A673 (cell line): ENCODE measurements around the gene INHA. TPM values are rescaled to one million over a fixed set of nuclear protein-coding genes. Genes with fewer than 3 reads are reported as not detected.

ENCODE experiments used
- BruUV-seq: library from RNA; stranded (reverse); fragments of 400-500 nt; replicated peaks from 2 replicates; lab custom pipeline; 2021; lab: Mats Ljungman, UMichigan
- CTCF ChIA-PET: fragments of 300-600 bp; sonication (Branson Sonifier 250); formaldehyde crosslinking; loops from one replicate; lab custom pipeline; 2022; ENCODE audit warnings: antibody characterized with exemption; lab: Charles Lee
- POLR2A ChIA-PET: fragments of 300-600 bp; sonication (Branson Sonifier 250); formaldehyde crosslinking; loops from one replicate; lab custom pipeline; 2022; ENCODE audit warnings: antibody characterized with exemption; ENCODE audit not compliant: low non-redundant PET; lab: Charles Lee
- DNase-seq: peaks from one replicate; pipeline ENCODE4 v3.0.0-alpha.2; 2015; ENCODE audit warnings: low spot score
- H3K27ac ChIP-seq: fragments of 200-600 bp; sonication (generic); 2 replicates; pipeline ENCODE4 v1.5.1; 2016; ENCODE audit warnings: mixed run types, low read depth, mild to moderate bottlenecking, mixed read lengths, antibody characterized with exemption, low read length; ENCODE audit not compliant: poor library complexity, severe bottlenecking
- H3K27me3 ChIP-seq: fragments of 200-600 bp; sonication (generic); replicated peaks from 2 replicates; pipeline ENCODE4 v1.6.1; 2017; ENCODE audit warnings: mixed run types, low read depth, mild to moderate bottlenecking, mixed read lengths, antibody characterized with exemption, low read length; ENCODE audit not compliant: insufficient read depth, poor library complexity
- H3K36me3 ChIP-seq: fragments of 200-600 bp; sonication (generic); 2 replicates; pipeline ENCODE4 v1.6.1; 2016; ENCODE audit warnings: mixed run types, mild to moderate bottlenecking, mixed read lengths, antibody characterized with exemption, low read length; ENCODE audit not compliant: insufficient read depth, poor library complexity, severe bottlenecking
- H3K4me1 ChIP-seq: fragments of 200-600 bp; sonication (generic); 2 replicates; pipeline ENCODE4 v1.6.1; 2017; ENCODE audit warnings: mixed run types, mild to moderate bottlenecking, mixed read lengths, antibody characterized with exemption, low read length; ENCODE audit not compliant: insufficient read depth, poor library complexity, severe bottlenecking
- H3K4me3 ChIP-seq: fragments of 200-600 bp; sonication (generic); 2 replicates; pipeline ENCODE4 v1.5.1; 2016; ENCODE audit warnings: low read depth, mixed run types, mild to moderate bottlenecking, mixed read lengths, low read length; ENCODE audit not compliant: poor library complexity, severe bottlenecking
- H3K9me3 ChIP-seq: fragments of 200-600 bp; sonication (generic); 2 replicates; pipeline ENCODE4 v1.6.1; 2016; ENCODE audit warnings: mixed run types, low read depth, mild to moderate bottlenecking, mixed read lengths, antibody characterized with exemption, low read length; ENCODE audit not compliant: poor library complexity, severe bottlenecking
- EZH2 ChIP-seq: fragments of 200-600 bp; sonication (generic); IDR thresholded peaks from 2 replicates; pipeline ENCODE4 v1.6.1; 2017; ENCODE audit warnings: borderline replicate concordance, low read depth, mild to moderate bottlenecking, mixed read lengths, antibody characterized with exemption, low read length; ENCODE audit not compliant: poor library complexity, severe bottlenecking
- intact Hi-C: fragments of 100-400 bp; cut with micrococcal nuclease; formaldehyde crosslinking; loops from one replicate; pipeline ENCODE4 v1.10.0; 2022; ENCODE audit not compliant: unreplicated experiment
- total RNA-seq: library from RNA; stranded (reverse); gene quantifications from 2 replicates; pipeline ENCODE4 v1.2.3, GENCODE V29; 2021
- TF ChIP-seq, protein P1 (sequence below): fragments of 300-800, 200-600 bp; sonication (generic); conservative IDR thresholded peaks from 2 replicates; pipeline ENCODE4 v1.5.1; 2017; ENCODE audit warnings: low read depth, mild to moderate bottlenecking, antibody characterized with exemption, low read length, moderate library complexity, mixed read lengths

The INHA gene
- total RNA-seq, 1 experiment from 2014 or later, result not detected

DNA sequence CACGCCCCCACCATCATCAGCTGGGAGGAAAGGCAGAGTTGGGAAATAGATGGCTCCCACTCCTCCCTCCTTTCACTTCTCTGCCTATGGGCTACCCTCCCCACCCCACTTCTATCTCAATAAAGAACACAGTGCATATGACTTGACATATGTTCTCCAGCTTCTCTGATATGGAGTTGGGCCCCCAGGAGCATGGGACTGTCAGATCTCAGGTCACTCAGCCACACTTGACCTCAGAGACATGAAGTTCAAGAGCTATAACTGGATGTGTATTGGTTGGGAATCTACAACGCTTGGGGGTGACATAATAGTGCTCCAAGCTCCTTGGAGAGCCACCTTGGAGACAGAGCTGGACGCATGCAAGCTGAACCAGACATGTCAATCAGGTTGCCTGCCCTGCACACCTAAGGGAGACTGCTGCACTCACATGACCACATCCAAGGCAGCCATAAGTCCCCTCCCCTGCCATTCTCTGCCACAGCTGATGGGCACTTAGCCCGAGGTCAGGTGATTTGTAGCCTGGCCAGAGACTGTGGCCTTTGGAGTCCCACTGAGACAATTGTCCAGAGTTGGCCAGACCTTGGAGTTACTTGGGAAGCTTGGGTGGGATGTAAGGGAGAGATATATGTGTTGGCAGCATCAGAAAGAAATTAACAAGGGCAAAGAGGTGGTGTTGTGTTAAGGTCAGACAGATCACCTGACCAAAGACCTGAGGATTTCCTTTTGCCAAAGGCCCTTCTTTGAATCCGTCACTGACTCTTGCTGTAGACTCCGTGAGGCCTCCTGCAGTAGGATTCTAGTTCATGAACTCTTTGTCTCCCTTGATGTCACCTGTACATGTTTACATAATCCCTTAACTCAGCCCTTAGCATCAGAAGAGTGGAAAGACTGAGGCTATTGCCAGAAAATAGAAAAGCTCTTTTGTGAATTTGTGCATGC lies 3.7 kb downstream of the INHA start:
- H3K9me3 ChIP-seq, result no peaks in the 10 kb centered on the region
- no peak overlapping the region for H3K4me3 ChIP-seq
- no peak for DNase-seq
- no peaks in the 10 kb centered on the region for H3K27me3 ChIP-seq
- CTCF ChIA-PET, result interaction anchor here (1.0 kb wide), 1 partner anchor 35 kb away, joined by 3 read pairs; no protein-coding TSS in a partner anchor
- POLR2A ChIA-PET, result no interaction called here
- no peaks in the 10 kb centered on the region for H3K36me3 ChIP-seq
- H3K27ac ChIP-seq, result no peak overlapping the region
- peaks cover 7% of the 10 kb centered on the region for H3K4me1 ChIP-seq
- TF ChIP-seq, protein P1, sequence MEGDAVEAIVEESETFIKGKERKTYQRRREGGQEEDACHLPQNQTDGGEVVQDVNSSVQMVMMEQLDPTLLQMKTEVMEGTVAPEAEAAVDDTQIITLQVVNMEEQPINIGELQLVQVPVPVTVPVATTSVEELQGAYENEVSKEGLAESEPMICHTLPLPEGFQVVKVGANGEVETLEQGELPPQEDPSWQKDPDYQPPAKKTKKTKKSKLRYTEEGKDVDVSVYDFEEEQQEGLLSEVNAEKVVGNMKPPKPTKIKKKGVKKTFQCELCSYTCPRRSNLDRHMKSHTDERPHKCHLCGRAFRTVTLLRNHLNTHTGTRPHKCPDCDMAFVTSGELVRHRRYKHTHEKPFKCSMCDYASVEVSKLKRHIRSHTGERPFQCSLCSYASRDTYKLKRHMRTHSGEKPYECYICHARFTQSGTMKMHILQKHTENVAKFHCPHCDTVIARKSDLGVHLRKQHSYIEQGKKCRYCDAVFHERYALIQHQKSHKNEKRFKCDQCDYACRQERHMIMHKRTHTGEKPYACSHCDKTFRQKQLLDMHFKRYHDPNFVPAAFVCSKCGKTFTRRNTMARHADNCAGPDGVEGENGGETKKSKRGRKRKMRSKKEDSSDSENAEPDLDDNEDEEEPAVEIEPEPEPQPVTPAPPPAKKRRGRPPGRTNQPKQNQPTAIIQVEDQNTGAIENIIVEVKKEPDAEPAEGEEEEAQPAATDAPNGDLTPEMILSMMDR, result no peak
- TF ChIP-seq EZH2, result no peak
- intact Hi-C loops, result no loop called here
- BruUV-seq, result no TSS peak

DNA sequence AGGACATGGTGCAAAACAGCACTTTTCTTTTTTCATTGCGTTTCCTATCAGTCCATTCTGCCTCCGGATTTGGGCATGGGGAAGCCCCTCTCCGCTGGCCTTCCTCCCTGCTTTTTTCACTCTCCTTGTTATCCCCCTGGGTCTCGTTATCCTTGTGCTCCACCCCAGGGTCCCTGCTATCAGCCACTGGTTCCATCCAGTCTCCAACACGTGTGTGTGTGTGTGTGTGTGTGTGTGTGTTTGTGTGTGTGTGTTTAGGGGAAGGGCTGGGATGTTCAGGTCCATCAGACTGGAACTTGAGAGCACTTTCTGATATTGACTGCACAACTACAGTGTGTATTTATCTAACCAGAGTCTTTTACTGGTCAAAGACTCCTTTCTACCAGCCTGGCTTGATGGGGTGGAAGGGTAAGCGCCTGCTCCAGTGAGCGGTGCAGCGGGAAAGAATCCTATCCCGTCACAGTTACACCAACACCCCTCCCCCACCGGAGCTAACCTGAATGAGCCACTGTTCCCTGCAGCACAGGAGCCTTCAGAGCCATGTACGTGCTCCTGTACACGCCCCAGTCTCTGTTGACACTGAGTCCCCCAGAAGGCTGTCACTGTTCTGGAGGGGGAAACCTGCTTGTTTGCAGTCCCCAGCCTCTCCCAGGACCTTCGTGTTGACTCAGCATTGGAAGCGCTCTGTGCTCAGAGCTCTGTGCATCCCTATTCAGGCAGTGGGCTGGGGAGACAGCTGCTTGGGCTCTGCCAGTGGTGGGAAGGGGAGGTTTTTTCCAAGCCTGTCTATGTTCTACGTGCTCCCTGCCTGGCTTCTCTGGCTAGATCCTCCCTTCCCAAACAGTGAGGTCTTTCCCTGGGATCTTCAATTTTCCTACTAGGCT lies 4.6 kb downstream of the INHA start:
- Histone ChIP-seq H3K4me3 (no peak overlapping the region), H3K4me1 (peaks cover 3% of the 10 kb centered on the region), H3K27ac (no peak overlapping the region), H3K36me3 (no peaks in the 10 kb centered on the region), H3K9me3 (no peaks in the 10 kb centered on the region), H3K27me3 (no peaks in the 10 kb centered on the region)
- ChIA-PET POLR2A (no interaction called here), CTCF (interaction anchor here (0.6 kb wide), 1 partner anchor 532 kb away, joined by 5 read pairs; no protein-coding TSS in a partner anchor)
- TF ChIP-seq, protein P1, result no peak
- no peak for TF ChIP-seq EZH2
- DNase-seq, result no peak
- intact Hi-C loops, result no loop called here
- BruUV-seq, result no TSS peak

- DNase-seq, result no peak
- H3K9me3 ChIP-seq, result no peaks in the 10 kb centered on the region
- intact Hi-C loops, result no loop called here
- H3K27ac ChIP-seq, result no peak overlapping the region
- no peaks in the 10 kb centered on the region for H3K27me3 ChIP-seq
- ChIA-PET CTCF (interaction anchor here (0.7 kb wide), 1 partner anchor 35 kb away, joined by 7 read pairs; the partner anchor contains the start of gene TMEM198), POLR2A (no interaction called here)
- no TSS peak for BruUV-seq
- no peaks in the 10 kb centered on the region for H3K4me1 ChIP-seq
- no peak overlapping the region for H3K4me3 ChIP-seq
- TF ChIP-seq, protein P1, result no peak
- no peak for TF ChIP-seq EZH2
- H3K36me3 ChIP-seq, result no peaks in the 10 kb centered on the region
Measured at GRCh38 chr2:219578811-219579613, 6.9 kb downstream of the INHA start.
